ENCODE data around the gene PKIG.

The PKIG gene

GRCh38 chr20:44596010-44596409 is 13.6 kb downstream of the PKIG start:
- TF ChIP-seq CTCF (conservative IDR thresholded peaks at IDR 0.05), result no peak
- TF ChIP-seq ZFX (IDR thresholded peaks at IDR 0.05), result no peak
- H3K27ac ChIP-seq, result no peak overlapping the region

- no peak overlapping the region for H3K27ac ChIP-seq
- TF ChIP-seq CTCF (conservative IDR thresholded peaks at IDR 0.05), result no peak
Measured at GRCh38 chr20:44596876-44597275, 14.5 kb downstream of the PKIG start.

GRCh38 chr20:44597516-44597915 is 15.1 kb downstream of the PKIG start:
- H3K27ac ChIP-seq, result no peak overlapping the region
- TF ChIP-seq ZFX (IDR thresholded peaks at IDR 0.05) (no peak), CTCF (conservative IDR thresholded peaks at IDR 0.05) (no peak)

- TF ChIP-seq ZFX (IDR thresholded peaks at IDR 0.05) (no peak), CTCF (conservative IDR thresholded peaks at IDR 0.05) (no peak)
- H3K27ac ChIP-seq, result no peak overlapping the region
Measured at GRCh38 chr20:44597930-44598329, 15.6 kb downstream of the PKIG start.

- no peak for TF ChIP-seq ZFX (IDR thresholded peaks at IDR 0.05)
- no peak for TF ChIP-seq CTCF (conservative IDR thresholded peaks at IDR 0.05)
- H3K27ac ChIP-seq, result no peak overlapping the region
Measured at GRCh38 chr20:44598423-44599305, 16.3 kb downstream of the PKIG start.

GRCh38 chr20:44599715-44600114 is 17.3 kb downstream of the PKIG start:
- TF ChIP-seq ZFX (IDR thresholded peaks at IDR 0.05) (no peak), CTCF (conservative IDR thresholded peaks at IDR 0.05) (no peak)
- no peak overlapping the region for H3K27ac ChIP-seq

GRCh38 chr20:44600301-44600700 is 17.9 kb downstream of the PKIG start:
- no peak overlapping the region for H3K27ac ChIP-seq
- TF ChIP-seq ZFX (IDR thresholded peaks at IDR 0.05) (no peak), CTCF (conservative IDR thresholded peaks at IDR 0.05) (no peak)

Measured in C4-2B (cell line).